ENCODE measurements around the gene L1TD1.
"Not testable (repeated sequence)": the region's sequence is repeated elsewhere in the genome, so short reads cannot be mapped to it uniquely, and the experiment has no call there.

Gene L1TD1

GRCh38 chr1:62194651-62195544 lies at the start of gene L1TD1:
Gene L1TD1 (plus strand): TSS chr1:62194849. CDS start chr1:62206629, 11,780 bp downstream.
- H3K4me3 ChIP-seq (ENCODE audit: low read length): peak within 1 kb of the TSS; percentile 1
- no peak for TF ChIP-seq CTCF (conservative IDR thresholded peaks at IDR 0.05; ENCODE audit: low read depth, low read length)

GRCh38 chr1:62159940-62160348 lies 34.7 kb upstream of the L1TD1 start:
- DNase-seq (ENCODE audit: low read depth): no peak
- H3K4me3 ChIP-seq (ENCODE audit: low read length): no peak overlapping the region
- TF ChIP-seq CTCF (conservative IDR thresholded peaks at IDR 0.05; ENCODE audit: low read depth, low read length): no peak

More at GRCh38 chr1:62194651-62195544, at the start of gene L1TD1:
- DNase-seq (ENCODE audit: low read depth): no peak

- DNase-seq (ENCODE audit: low read depth): no peak
- H3K4me3 ChIP-seq (ENCODE audit: low read length): no peak overlapping the region
- no peak for TF ChIP-seq CTCF (conservative IDR thresholded peaks at IDR 0.05; ENCODE audit: low read depth, low read length)
Observed at GRCh38 chr1:62161711-62162110, 32.9 kb upstream of the L1TD1 start.

GRCh38 chr1:62170380-62170779 lies 24.3 kb upstream of the L1TD1 start:
- not testable (repeated sequence) for DNase-seq (ENCODE audit: low read depth); H3K4me3 ChIP-seq (ENCODE audit: low read length)

- no peak overlapping the region for H3K4me3 ChIP-seq (ENCODE audit: low read length)
Observed at GRCh38 chr1:62175568-62176179, 19.0 kb upstream of the L1TD1 start.

GRCh38 chr1:62176597-62177312 lies 17.9 kb upstream of the L1TD1 start:
- H3K4me3 ChIP-seq (ENCODE audit: low read length): no peak overlapping the region
- no peak for TF ChIP-seq CTCF (conservative IDR thresholded peaks at IDR 0.05; ENCODE audit: low read depth, low read length)
- DNase-seq (ENCODE audit: low read depth): no peak

More at GRCh38 chr1:62175568-62176179, 19.0 kb upstream of the L1TD1 start:
- no peak for DNase-seq (ENCODE audit: low read depth)
- TF ChIP-seq CTCF (conservative IDR thresholded peaks at IDR 0.05; ENCODE audit: low read depth, low read length): peak; percentile 79

GRCh38 chr1:62177621-62178020 lies 17.0 kb upstream of the L1TD1 start:
- TF ChIP-seq CTCF (conservative IDR thresholded peaks at IDR 0.05; ENCODE audit: low read depth, low read length): no peak
- H3K4me3 ChIP-seq (ENCODE audit: low read length): no peak overlapping the region
- DNase-seq (ENCODE audit: low read depth): no peak
